Neural cell (in vitro differentiated cells): ENCODE measurements around the gene PCMTD2. TPM values are rescaled to one million over a fixed set of nuclear protein-coding genes. Genes with fewer than 3 reads are reported as not detected.
"Not testable (repeated sequence)": the region's sequence is repeated elsewhere in the genome, so short reads cannot be mapped to it uniquely, and the experiment has no call there.

Experiments used
- H2AFZ ChIP-seq: fragments of 200-600, 300-800 bp; sonication (generic), shearing (Covaris generic); 2 replicates; pipeline ENCODE4 v1.6.0; 2014; ENCODE audit warnings: low read depth, mild to moderate bottlenecking, antibody characterized with exemption, low read length, moderate library complexity
- H3F3A ChIP-seq: fragments of 200-600 bp; shearing (Covaris generic); 2 replicates; pipeline ENCODE4 v1.6.1; 2016; ENCODE audit warnings: mild to moderate bottlenecking, moderate library complexity, mixed read lengths, antibody characterized with exemption, low read length; ENCODE audit not compliant: insufficient read depth, poor library complexity, severe bottlenecking
- H3K27ac ChIP-seq: fragments of 200-600, 300-800 bp; sonication (generic), shearing (Covaris generic); 2 replicates; pipeline ENCODE4 v1.5.1; 2014; ENCODE audit warnings: mild to moderate bottlenecking, low read length, moderate library complexity
- H3K27me3 ChIP-seq: fragments of 300-800, 200-600 bp; sonication (generic), shearing (Covaris generic); 2 replicates; pipeline ENCODE4 v1.6.0; 2014; ENCODE audit warnings: mild to moderate bottlenecking, low read depth, low read length, moderate library complexity; ENCODE audit not compliant: insufficient read depth
- H3K36me3 ChIP-seq: fragments of 300-800, 200-600 bp; sonication (generic), shearing (Covaris generic); 2 replicates; pipeline ENCODE4 v1.5.1; 2014; ENCODE audit warnings: mild to moderate bottlenecking, antibody characterized with exemption, low read length, moderate library complexity; ENCODE audit not compliant: insufficient read depth
- H3K4me2 ChIP-seq: fragments of 300-800, 200-600 bp; sonication (generic), shearing (Covaris generic); 2 replicates; pipeline ENCODE4 v1.6.0; 2014; ENCODE audit warnings: mild to moderate bottlenecking, low read length
- H3K4me3 ChIP-seq: fragments of 300-800, 200-600 bp; sonication (generic), shearing (Covaris generic); 2 replicates; pipeline ENCODE4 v1.5.1; 2014; ENCODE audit warnings: mild to moderate bottlenecking, low read length, moderate library complexity
- H3K79me2 ChIP-seq: fragments of 200-600 bp; shearing (Covaris generic); replicated peaks from 2 replicates; pipeline ENCODE4 v1.6.0; 2014; ENCODE audit warnings: mild to moderate bottlenecking, low read length, moderate library complexity; ENCODE audit not compliant: insufficient read depth
- H3K9ac ChIP-seq: fragments of 300-800, 200-600 bp; sonication (generic), shearing (Covaris generic); 2 replicates; pipeline ENCODE4 v1.6.1; 2016; ENCODE audit warnings: mild to moderate bottlenecking, low read length, mixed read lengths
- H3K9me2 ChIP-seq: fragments of 200-600 bp; shearing (Covaris generic); 2 replicates; pipeline ENCODE4 v1.6.1; 2016; ENCODE audit warnings: mild to moderate bottlenecking, low read length, mixed read lengths; ENCODE audit not compliant: insufficient read depth
- H3K9me3 ChIP-seq: fragments of 200-600, 300-800 bp; sonication (generic), shearing (Covaris generic); 2 replicates; pipeline ENCODE4 v1.6.1; 2016; ENCODE audit warnings: mild to moderate bottlenecking, mixed run types, low read length, moderate library complexity, mixed read lengths
- H4K20me1 ChIP-seq: fragments of 200-600 bp; shearing (Covaris generic); 2 replicates; pipeline ENCODE4 v1.6.1; 2016; ENCODE audit warnings: mild to moderate bottlenecking, mixed run types; ENCODE audit not compliant: insufficient read depth
- CTCF ChIP-seq: fragments of 450-650 bp; IDR thresholded peaks from 2 replicates; pipeline ENCODE4 v1.5.1; 2014; ENCODE audit warnings: antibody characterized with exemption, mild to moderate bottlenecking, moderate library complexity; ENCODE audit not compliant: poor library complexity, severe bottlenecking
- EP300 ChIP-seq: fragments of 450-650 bp; conservative IDR thresholded peaks from 2 replicates; pipeline ENCODE4 v1.6.1; 2014; ENCODE audit warnings: antibody characterized with exemption, mild to moderate bottlenecking, moderate library complexity; ENCODE audit not compliant: poor library complexity, severe bottlenecking
- EZH2 ChIP-seq: fragments of 200-600, 300-800 bp; shearing (Covaris generic), sonication (generic); IDR thresholded peaks from 2 replicates; pipeline ENCODE4 v1.6.1; 2014; ENCODE audit warnings: antibody characterized with exemption, low read length, borderline replicate concordance, mild to moderate bottlenecking; ENCODE audit not compliant: insufficient read depth, poor library complexity, severe bottlenecking
- MXI1 ChIP-seq: fragments of 450-650 bp; conservative IDR thresholded peaks from 2 replicates; pipeline ENCODE4 v1.6.1; 2014; ENCODE audit warnings: antibody characterized with exemption, mild to moderate bottlenecking; ENCODE audit not compliant: poor library complexity, severe bottlenecking
- POLR2AphosphoS5 ChIP-seq: IDR thresholded peaks from 2 replicates; pipeline ENCODE4 v1.6.1; 2012
- RAD21 ChIP-seq: fragments of 450-650 bp; conservative IDR thresholded peaks from 2 replicates; pipeline ENCODE4 v1.6.1; 2014; ENCODE audit warnings: antibody characterized with exemption, mild to moderate bottlenecking, moderate library complexity
- REST ChIP-seq: IDR thresholded peaks from 2 replicates; pipeline ENCODE4 v1.6.1; 2012; ENCODE audit warnings: borderline replicate concordance
- SMC3 ChIP-seq: fragments of 450-650 bp; conservative IDR thresholded peaks from 2 replicates; pipeline ENCODE4 v1.6.1; 2014; ENCODE audit warnings: antibody characterized with exemption, mild to moderate bottlenecking, moderate library complexity; ENCODE audit not compliant: poor library complexity
- TAF1 ChIP-seq: IDR thresholded peaks from 2 replicates; pipeline ENCODE4 v1.6.1; 2012; ENCODE audit warnings: low read depth
- polyA plus RNA-seq: library from polyadenylated mRNA; depleted of rRNA; stranded (reverse); fragments of >200 nt; gene quantifications from 2 replicates; pipeline ENCODE4 v1.2.3, GENCODE V29; 2014

Gene PCMTD2
- polyA plus RNA-seq, 1 donor from 2014 or later, result 270 TPM

- Histone ChIP-seq H3K27ac (no peak overlapping the region), H2AFZ (no peak overlapping the region), H3K36me3 (peaks cover 4% of the 10 kb centered on the region), H3K4me3 (no peak overlapping the region), H3K9ac (no peak overlapping the region), H3K79me2 (no peaks in the 10 kb centered on the region), H4K20me1 (no peaks in the 10 kb centered on the region), H3K27me3 (no peaks in the 10 kb centered on the region), H3K9me2 (no peaks in the 10 kb centered on the region), H3K9me3 (no peaks in the 10 kb centered on the region), H3F3A (no peaks in the 10 kb centered on the region), H3K4me2 (no peak overlapping the region)
- TF ChIP-seq SMC3 (no peak), EZH2 (no peak), POLR2AphosphoS5 (no peak), CTCF (no peak), EP300 (no peak), MXI1 (no peak), RAD21 (no peak), TAF1 (no peak), REST (no peak)
Measured at GRCh38 chr20:64234291-64234791, 21.2 kb upstream of the PCMTD2 start.

GRCh38 chr20:64234921-64235565 is 20.5 kb upstream of the PCMTD2 start:
- H3K4me3 ChIP-seq, H2AFZ ChIP-seq, H3K9ac ChIP-seq, H3K9me2 ChIP-seq, H3K4me2 ChIP-seq, H3K9me3 ChIP-seq, H4K20me1 ChIP-seq, H3F3A ChIP-seq, H3K79me2 ChIP-seq, H3K27ac ChIP-seq, H3K27me3 ChIP-seq, H3K36me3 ChIP-seq: not testable (repeated sequence)
